ENCODE results near the gene GADL1.

DNA sequence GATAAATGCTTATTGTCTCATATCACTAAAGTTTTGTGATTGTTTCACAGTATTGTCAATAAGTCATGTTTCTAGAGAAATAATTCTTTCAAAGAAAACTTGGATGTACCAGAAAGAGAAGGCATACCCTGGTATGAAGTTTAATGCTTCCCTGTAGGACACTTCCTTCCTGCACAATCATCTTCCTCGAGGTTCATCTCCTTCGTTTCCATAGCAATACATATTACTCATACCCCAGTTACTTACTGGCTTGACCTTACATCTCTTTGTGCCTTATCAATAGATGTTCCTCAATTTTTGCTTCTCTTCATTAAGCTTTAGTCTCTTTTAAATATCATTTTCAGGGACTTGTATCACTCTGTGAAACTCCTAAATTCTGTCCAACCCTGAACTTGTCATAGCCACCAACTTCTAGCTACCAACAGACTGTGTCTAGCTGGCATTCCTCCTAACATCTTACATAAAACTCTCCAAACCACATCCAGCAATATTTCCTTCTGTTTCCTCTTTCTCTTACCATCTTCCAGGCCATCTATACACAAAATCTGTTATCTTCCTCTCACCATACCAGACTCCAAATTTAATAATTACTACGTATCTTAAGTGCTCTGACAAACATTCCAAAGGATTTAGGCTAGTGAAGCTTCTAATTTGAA, 134.3 kb downstream of the GADL1 start:
- TF ChIP-seq CTCF (IDR thresholded peaks at IDR 0.05) (no peak), POLR2A (IDR thresholded peaks at IDR 0.05) (no peak)
